ENCODE results near the gene SMIM10L2A.
"Not testable (repeated sequence)": the region's sequence is repeated elsewhere in the genome, so short reads cannot be mapped to it uniquely, and the experiment has no call there.

The SMIM10L2A gene

DNA sequence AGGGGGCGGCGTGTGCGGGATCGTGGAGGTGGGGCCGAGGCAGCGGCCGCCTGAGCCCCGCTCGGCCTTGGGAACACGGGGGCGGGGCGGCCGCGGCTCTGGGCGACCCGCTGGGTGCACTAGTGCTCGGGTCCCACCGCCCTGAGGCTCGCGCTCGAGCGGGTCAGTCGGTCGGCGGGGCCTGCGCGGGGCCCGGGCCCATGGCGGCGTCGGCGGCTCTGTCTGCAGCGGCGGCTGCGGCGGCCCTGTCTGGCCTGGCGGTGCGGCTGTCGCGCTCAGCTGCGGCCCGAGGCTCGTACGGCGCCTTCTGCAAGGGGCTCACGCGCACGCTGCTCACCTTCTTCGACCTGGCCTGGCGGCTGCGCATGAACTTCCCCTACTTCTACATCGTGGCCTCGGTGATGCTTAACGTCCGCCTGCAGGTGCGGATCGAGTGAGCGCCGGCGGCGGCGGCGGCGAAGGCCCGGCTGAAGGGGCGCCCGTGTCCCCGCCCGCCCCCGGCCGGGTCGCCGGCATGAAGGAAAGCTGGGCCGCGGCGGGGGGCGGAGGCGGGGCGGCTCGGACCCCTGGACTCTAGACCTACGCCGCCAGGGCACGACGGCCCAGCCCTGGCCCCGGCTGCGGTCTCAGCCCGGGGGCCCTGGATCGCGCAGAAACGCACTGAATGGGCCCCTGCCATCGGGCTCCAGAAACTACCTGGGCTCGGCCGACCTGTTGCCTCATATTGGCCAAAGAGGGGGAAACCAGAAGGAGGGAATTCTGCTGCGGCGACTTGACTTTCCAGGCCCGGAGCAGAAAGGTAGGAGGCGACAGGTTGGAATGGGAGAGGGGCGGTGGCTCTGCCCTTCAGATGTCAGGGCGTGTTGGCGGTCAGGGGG lies at the start of gene SMIM10L2A:
Gene SMIM10L2A (plus strand): TSS at position 13 of the 878 bp plus-strand sequence. CDS start 188 bp downstream, at position 201.
- no peak for DNase-seq

DNA sequence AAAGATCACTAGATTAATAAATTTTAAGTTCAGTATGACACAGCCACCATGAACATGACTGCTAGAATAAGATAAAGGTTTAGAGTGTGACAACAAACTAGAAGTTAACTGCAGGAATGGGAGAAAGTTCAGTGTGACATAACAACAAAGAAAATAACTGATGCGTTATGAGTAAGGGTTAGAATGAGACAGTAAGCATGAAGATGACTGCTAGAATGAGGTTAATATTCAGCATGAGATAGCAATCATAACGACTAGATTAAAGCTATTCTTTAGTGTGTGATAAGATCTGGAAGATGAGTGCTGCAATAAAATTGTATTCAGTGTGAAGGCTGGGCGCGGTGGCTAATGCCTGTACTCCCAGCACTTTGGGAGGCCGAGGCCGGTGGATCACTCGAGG lies 48.4 kb upstream of the SMIM10L2A start:
- DNase-seq, result no peak

DNA sequence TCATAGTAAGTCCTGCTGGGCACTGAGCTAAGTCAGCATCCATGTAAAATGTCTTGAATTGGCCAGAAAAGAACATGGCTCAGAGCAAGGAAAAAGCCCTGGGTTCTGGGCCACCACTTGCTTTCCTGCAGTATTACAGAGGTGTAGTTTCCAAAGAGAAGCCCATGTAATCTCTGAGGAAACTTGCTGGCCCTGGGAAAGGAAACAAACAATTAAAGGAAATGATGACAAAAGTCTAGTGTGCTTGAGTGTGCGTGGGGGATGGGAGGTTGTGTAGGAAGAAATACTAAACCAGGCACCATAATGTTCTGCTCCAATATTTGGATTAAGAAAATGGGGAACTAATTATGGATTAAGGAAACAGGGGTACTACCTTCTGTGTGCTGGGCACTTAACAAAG lies 39.5 kb upstream of the SMIM10L2A start:
- DNase-seq, result no peak

DNA sequence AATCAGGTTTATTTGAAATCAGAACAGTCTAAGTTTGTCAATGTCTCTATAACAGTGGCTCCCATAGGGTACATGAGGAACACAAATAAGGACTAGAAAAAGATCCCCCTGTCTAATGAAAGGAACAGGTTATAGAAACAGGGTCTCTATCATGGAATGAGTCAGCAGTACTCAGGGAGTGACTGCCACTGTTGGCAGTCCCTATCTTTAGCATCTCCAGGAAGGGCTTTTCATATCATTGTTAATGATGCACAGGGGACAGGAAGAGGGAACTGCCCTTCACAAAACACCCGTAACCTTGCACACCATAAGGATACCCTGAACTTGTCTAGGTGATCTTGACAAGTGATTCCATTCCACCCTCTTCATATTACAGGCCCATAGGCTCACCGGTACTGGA lies 38.5 kb upstream of the SMIM10L2A start:
- DNase-seq, result no peak

DNA sequence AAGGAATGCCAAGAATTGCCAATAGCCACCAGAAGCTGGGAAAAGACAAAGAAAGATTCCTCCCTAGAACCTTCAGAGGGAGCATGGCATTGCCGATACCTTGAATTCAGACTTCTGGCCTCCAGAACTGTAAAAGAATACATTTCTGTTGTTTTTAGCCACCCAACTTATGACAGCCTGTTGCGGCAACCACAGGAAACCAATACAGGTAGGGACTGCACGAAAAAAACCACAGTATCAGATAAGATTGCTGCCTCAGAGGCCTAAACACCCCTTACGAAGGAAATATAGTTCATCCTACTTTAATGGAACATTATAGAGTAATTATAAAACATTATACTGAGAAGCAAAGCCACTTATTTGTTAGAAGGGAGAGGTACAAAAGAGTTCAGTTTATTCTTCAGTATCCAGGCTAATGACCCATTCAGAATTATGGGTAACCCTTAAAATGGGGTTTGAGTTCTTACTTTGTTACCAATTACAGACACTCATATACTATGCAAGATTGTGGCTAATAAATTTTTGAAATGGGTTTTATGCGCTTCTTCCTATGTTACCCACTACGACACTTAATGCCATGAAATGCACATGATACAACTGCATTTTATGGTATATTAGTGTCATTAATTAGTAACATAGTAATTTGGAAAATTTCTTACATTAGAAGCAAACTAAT lies 37.4 kb upstream of the SMIM10L2A start:
- DNase-seq, result peak; percentile 25

DNA sequence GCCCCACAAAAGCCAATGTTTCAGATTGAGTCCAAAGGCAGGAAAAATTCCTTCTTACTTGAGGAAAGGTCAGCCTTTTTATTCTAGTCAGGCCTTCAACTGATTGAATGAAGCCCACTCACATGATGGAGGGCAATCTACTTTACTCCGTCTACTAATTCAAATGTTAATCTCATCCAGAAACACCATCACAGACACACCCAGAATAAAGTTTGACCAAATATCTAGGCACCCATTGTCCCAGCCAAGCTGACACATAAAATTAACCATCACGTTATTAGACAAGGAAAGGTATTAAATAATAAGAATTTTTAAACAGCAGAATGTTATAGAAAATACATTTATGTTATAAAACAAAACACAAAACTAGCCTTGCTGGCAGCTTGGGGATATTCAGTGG lies 32.9 kb upstream of the SMIM10L2A start:
- DNase-seq, result no peak

DNA sequence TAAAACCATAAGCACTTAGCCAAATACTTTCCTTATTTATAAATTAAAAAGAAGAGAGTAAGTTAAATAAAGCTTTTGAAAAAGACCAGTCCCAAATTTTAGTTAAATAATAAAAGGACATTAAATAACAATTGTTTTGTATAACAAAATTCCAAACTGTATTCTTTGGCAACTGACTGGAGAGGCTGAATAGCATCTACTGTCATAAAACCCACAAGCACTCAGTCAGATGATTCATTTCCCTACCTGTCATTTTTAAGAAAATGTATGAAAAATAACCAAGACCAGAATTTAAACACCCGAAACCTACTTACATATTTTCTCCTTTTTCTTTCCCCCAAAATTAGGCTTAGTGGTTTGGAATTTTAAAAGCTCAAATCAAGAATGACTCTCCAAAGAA lies 32.5 kb upstream of the SMIM10L2A start:
- DNase-seq, result no peak

DNA sequence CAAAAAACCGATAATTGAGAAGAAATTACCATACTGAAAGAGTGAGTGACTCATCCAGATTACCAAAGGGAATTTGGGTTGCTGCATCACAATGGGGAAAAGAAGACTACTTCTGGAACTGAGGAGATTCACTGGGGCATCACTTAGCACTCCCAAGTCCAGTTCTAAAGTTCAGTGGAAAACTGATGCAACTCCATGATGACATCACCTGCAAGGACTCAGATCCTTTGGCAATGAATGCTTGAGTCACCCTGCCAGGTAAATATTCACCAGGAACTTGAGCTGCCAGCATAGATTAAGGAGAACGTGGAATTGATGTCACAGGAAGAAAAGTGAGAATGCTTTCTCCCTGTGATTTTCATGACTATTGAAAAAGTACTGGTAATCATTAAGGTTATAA lies 32.0 kb upstream of the SMIM10L2A start:
- DNase-seq, result no peak

DNA sequence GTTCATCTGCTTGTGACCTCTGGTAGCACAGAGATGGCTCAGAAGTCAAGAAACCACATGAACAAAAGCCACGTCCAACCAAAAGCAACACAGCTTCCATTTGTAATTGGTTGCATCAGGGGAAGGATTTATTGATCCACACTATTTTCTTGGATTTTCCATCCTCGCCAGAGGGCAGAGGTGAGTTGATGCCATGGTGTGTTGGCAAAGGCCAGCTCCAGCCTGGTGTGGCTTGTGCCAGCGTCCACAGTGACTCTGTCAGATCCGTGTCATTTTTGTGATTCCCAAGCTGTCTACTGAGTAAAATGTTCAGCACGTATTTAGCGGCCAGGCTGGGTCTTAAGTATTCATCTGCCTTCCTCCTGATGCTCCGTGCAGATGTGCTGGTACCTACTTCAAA lies 30.0 kb upstream of the SMIM10L2A start:
- DNase-seq, result no peak

DNA sequence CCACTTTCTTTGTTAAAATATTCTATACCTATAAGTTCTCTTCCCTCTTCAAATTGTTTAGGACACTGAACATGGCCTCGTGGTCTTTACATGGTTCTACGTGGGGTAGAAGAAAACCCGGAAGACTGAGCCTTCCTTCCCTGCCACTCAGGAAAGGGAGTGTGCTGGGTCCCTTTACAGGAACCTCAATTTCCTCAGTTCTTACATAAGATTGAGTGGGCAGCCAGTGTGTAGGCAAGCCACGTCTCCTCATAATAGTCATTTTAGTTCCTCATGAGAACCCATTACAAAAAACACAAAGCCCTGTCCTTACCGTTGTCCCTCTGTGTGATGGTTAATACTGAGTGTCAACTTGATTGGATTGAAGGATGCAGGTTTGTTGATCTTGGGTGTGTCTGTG lies 28.7 kb upstream of the SMIM10L2A start:
- DNase-seq, result no peak

DNA sequence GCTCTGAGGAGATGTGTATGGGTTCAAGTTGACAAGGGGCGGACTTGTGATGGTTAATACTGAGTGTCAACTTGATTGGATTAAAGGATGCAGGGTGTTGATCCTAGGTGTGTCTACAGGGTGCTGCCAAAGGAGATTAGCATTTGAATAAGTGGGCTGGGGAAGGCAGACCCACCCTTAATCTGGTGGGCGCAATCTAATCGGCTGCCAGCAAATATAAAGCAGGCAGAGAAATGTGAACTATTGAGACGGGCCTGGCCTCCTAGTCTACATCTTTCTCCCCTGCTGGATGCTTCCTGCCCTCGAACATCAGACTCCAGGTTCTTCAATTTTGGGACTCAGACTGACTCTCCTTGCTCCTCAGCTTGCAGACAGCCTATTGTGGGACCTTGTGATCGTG lies 26.7 kb upstream of the SMIM10L2A start:
- DNase-seq, result no peak

DNA sequence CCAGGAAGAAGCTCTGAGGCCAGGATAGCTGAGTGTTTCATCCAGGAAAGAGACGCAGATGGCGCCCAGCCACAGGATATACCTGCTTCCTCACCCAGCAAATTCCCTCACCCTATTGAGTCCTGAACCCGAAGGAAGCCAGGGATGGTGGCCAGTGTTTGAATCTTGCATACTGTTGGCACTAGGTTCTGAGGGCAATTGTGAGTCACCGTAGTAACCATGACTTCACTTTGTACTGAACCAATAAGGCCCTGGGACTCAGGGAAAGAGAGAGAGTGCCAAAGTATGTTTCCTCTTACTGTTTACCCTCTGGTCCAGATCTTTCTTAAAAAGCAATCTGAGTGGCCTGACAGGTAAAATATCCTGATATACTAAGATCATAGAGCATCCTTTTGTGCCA lies 25.6 kb upstream of the SMIM10L2A start:
- DNase-seq, result no peak

DNA sequence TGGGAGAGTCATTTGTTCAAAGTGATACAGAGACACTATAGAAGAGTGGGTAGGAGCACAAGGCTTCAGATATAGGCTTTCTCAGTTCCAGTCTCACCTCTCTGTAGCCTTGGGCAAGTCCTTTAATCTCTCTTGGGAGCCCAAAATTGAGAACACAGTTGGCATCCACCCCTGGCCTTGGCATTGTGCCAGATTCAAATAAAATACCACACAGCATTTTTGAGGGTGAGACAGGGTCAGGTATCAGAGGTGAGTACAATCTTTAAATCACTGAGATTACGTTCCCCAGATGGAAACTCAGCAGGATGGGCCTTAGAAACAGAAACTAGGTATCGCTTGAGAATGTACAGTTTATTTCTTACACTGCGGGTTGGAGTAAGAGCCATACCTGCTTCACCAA lies 25.2 kb upstream of the SMIM10L2A start:
- DNase-seq, result no peak

DNA sequence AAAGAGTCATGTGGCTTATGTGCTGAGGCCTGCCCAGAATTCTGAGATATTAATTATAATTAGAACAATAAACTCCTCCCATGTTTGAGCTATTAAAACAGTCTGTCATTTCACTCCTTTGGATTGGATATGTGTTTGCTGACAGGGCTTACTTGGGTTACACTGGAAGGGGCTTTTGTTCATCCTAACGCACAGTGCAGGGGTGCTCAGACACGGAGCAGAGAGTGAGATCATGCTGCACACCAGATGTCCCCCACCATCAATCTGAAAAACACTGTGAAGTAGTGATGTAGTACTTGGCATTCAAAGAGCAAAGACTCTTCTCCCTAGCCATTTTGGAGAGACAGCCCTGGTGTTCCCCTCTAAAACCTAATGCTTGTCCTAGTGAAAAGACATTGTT lies 24.1 kb upstream of the SMIM10L2A start:
- DNase-seq, result no peak

DNA sequence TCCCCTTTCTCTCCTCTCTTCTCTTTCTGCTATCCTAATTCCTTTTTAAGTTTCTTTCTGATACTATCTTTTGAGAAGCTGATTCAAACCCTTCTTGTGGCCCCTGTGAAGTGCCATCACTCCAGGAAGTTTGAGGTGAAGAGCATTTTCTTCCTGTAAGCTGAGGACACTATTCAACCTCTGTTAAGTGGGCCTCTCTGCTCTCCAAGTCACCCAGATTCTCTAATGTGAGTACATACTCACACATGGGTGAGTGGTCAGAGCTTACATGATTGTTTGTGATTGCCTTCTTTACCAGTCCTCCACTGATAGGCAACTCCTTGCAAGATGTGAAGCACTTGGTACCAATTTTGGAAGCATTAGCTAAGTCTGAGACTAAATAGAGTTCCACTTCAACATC lies 18.4 kb upstream of the SMIM10L2A start:
- no peak for DNase-seq

DNA sequence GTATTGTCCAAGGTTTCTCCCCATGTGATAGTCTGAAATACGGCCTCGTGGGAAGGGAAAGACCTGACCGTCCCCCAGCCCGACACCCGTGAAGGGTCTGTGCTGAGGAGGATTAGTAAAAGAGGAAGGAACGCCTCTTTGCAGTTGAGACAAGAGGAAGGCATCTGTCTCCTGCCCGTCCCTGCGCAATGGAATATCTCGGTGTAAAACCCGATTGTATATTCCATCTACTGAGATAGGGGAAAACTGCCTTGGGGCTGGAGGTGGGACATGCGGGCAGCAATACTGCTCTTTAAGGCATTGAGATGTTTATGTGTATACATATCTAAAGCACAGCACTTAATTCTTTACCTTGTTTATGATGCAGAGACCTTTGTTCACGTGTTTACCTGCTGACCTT lies 15.3 kb upstream of the SMIM10L2A start:
- not testable (repeated sequence) for DNase-seq

DNA sequence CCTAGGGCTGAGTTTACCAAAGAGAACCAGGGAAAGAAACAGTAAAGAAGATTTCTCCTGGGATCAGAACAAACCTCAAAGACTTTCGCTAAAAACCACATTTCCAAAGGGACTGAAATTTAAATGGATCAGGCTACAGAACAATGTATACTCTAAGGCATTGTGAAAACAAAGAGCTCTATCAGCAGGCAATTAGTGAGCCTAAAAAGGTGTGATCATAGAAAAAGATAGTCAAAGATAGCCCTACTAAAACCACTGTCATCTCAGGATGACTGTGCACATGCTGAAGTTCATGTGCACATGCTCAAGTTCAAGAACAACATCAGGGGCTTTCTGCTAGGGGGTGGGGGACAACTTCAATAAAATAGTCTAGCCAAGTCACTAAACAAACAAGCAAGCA lies 12.9 kb upstream of the SMIM10L2A start:
- no peak for DNase-seq

DNA sequence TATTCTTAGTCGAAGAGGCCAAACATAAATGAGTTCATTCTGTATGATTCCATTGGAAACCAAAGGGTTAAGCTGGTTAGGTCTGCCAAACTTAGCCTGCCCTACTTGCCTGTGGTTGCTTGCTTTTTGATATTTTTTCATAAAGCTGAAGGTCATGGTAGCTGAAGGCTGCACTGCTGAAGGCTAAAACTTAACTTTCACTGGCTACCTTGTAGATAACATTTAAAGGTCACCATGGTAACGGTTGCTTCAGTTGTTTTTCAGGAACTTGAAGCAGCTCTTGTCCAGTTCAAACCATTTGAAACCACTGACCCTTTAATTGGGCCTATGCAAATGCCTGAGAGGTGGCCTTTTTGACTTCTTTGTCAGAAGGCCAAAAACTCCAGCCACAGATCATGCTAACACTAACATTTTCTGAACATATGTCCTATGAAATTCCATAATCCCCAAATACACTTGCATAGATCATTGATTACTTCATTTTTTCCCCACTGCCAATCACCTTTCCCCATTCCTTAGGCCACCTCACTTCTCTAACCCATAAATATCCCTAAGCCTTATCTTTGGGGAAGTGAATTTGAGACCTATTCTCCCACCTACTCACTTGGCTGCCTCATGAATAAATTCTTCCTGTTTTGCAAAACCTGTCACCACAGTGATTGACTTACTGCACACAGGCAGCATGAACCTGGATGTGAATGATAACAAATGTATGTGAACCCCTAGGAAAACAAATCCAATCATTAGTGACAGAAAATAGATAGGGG lies 10.7 kb upstream of the SMIM10L2A start:
- DNase-seq, result no peak

DNA sequence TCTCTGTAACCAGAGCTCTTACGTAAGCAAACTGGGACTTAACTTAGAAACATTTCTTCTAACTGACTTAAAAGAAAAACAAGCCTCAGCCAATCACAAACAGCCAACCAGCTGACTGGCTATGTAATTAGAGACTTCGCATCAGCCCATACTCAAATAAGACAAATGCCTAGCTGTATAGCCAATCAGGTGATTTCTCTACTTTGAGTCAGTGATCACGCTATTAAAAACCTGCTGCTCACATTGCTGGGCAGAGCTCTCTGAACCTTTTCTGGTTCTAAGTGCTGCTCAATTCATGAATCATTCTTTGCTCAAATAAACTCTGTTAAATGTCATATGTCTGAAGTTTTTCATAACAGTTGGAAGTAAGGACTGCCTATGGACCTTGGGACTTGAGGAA lies 9.9 kb upstream of the SMIM10L2A start:
- no peak for DNase-seq

DNA sequence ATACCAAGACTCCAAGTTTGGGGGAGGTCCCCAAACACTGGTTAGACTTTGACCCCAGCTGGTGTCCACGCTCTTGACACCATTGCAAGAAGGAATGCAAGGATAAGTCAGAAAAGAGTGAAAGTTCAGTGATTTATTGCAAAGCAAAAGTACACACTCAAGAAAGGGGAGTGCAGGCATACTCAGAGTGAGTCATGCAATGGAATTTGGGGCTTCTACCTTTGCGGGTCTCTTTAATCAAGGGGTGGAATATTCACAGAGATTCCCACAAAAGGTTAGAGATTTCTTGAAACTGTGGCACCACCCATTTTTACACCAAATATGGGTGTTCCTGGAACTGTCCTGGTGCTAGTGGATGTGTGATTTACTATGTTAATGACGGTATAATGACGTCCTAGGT lies 5.2 kb upstream of the SMIM10L2A start:
- DNase-seq, result no peak

DNA sequence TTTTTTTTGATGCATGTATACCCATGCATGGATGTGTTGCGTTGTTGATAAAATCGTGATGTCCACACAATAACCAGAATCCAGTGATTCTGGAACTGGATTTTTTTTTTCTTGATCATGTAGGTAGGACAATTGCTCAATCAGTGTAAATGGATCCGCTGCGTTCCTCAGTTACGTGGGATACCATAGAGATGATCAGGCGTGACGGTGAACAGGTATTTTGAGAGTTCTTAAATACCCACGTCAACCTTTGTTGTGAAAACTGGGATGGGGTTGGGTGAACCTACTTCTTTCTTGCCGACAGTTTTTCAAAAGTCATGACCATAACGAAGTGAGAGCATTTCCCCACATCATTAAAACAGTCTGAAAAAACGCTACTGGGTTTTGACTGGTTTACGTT lies 913 bp upstream of the SMIM10L2A start:
- no peak for DNase-seq

DNA sequence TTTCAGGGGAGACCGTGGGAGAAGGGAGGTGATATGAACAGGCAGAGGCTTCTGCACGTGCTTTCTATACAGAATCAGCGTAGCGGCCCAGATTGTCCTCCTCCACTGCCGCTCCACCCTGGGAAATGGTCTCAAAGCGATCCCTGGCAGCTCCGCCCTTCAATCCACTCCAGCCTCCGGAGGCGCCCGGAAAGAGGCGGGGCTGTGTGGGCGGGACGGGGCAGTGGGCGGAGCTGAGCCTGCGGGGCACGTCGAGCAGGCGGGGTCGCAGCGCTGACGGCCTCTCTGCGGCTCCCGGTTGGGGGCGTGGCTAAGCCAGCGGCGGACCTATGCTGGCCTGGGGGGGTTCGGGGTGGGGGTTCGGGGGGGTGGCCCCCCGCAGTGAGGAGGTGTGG lies 210 bp upstream of the SMIM10L2A start:
- DNase-seq, result peak; percentile 85

DNA sequence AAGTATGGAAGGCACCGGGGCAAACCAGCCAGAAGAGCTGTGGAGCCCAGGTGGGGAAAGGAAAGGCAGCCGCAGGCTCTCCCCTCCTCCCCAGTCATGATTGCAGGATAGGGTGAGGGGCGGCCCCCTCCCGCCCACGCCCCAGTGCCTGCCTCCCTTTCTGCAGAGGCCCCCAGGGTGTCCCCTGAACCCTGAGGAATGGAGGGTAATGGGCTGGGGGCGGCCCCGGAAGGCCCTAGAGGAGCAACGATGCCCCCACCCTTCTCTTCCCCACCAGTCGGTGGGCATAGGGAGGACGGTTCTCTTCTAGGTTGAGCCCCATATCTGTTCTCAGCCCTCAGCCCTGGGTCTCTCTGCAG lies 1.0 kb downstream of the SMIM10L2A start:
- not testable (repeated sequence) for DNase-seq

Data from stimulated activated CD4-positive, alpha-beta T cell treated with anti-CD3 and anti-CD28 coated beads, Interleukin-4, amount 100 ng/mL, for 24 hours (primary cell).